ENCODE measurements around the gene MRPL58.
A peak's percentile ranks its signal among the peaks of the same experiment; 100 is the strongest.

Gene MRPL58

DNA sequence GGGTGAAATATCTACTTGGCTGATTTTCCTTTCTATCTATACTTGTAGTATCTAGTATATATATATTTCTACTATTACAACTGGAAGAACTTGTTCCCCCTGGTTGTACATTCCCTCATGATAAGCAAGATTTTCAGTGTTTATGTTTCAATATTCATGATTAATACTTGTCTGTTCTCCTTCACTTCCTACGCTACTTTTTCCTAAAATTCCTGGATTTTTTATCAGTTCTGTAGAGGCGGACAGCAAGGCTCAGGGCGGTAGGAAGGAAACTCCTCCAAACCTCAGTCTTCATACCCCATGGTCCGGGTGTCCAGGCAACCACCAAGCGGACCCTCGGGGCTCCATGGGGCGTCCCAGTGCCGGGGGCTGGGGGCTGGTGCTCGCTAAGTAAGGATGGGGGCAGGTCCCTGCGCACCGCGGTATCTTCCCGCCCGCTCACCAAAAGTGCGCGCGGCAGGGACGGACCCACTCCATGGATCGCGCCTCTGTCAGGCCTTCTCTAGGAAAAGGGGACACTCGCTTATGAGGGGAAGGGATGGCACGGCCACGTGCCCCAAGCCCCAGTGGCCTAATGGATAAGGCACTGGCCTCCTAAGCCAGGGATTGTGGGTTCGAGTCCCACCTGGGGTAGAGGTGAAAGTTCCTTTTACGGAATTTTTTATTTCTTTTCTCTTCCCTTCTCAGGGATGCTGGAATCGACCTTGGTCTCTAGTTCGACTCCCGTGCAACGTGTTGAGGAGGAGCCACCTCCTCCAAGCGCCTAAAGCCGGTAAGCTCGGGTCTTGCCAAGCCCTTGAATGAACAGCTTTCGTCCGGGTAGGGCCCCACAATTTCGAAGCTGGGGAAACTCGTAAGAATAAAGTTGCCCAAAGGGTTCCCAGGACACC, 21.1 kb downstream of the MRPL58 start (continued):
- TF ChIP-seq ZNF670 (tag by site-specific recombination; IDR thresholded peaks at IDR 0.05; ENCODE audit: low read depth) = no peak
- no peak for TF ChIP-seq GFI1B (tag by site-specific recombination; IDR thresholded peaks at IDR 0.05)
- TF ChIP-seq ZNF350 (tag by site-specific recombination; IDR thresholded peaks at IDR 0.05) = no peak
- 0 out of 2 replicates have a peak, but pooled peaks have one; percentile 72 for TF ChIP-seq ZEB2 (tag by site-specific recombination; IDR thresholded peaks at IDR 0.05)
- TF ChIP-seq, protein P1, sequence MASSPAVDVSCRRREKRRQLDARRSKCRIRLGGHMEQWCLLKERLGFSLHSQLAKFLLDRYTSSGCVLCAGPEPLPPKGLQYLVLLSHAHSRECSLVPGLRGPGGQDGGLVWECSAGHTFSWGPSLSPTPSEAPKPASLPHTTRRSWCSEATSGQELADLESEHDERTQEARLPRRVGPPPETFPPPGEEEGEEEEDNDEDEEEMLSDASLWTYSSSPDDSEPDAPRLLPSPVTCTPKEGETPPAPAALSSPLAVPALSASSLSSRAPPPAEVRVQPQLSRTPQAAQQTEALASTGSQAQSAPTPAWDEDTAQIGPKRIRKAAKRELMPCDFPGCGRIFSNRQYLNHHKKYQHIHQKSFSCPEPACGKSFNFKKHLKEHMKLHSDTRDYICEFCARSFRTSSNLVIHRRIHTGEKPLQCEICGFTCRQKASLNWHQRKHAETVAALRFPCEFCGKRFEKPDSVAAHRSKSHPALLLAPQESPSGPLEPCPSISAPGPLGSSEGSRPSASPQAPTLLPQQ (tag by site-specific recombination; IDR thresholded peaks at IDR 0.05) = peak; percentile 91
- TF ChIP-seq ZNF221 (tag by site-specific recombination; IDR thresholded peaks at IDR 0.05; ENCODE audit: borderline replicate concordance) = no peak
- peak; percentile 53; the same call in 1 of the 2 replicates for TF ChIP-seq YY2 (tag by site-specific recombination; IDR thresholded peaks at IDR 0.05)
- no peak for TF ChIP-seq ZNF23 (tag by site-specific recombination; IDR thresholded peaks at IDR 0.05; ENCODE audit: borderline replicate concordance)
- TF ChIP-seq ZNF2 (tag by site-specific recombination; IDR thresholded peaks at IDR 0.05) = peak; percentile 39
- no peak for TF ChIP-seq ZNF473 (tag by site-specific recombination; IDR thresholded peaks at IDR 0.05)
- no peak for TF ChIP-seq ZNF555 (tag by site-specific recombination; conservative IDR thresholded peaks at IDR 0.05)
- TF ChIP-seq ZNF184 (tag by site-specific recombination; IDR thresholded peaks at IDR 0.05) = peak; percentile 72
- no peak for TF ChIP-seq ZNF16 (tag by site-specific recombination; IDR thresholded peaks at IDR 0.05; ENCODE audit: low read depth)
- no peak for TF ChIP-seq GLIS1 (tag by site-specific recombination; IDR thresholded peaks at IDR 0.05)
- TF ChIP-seq ZNF747 (tag by site-specific recombination; IDR thresholded peaks at IDR 0.05) = no peak
- TF ChIP-seq ZNF114 (tag by site-specific recombination; IDR thresholded peaks at IDR 0.05) = no peak
- TF ChIP-seq ZNF266 (tag by site-specific recombination; IDR thresholded peaks at IDR 0.05; ENCODE audit: low read depth) = no peak
- no peak; the same call in 1 of the 2 replicates for TF ChIP-seq ZFP37 (tag by site-specific recombination; IDR thresholded peaks at IDR 0.05)
- TF ChIP-seq, protein P2, sequence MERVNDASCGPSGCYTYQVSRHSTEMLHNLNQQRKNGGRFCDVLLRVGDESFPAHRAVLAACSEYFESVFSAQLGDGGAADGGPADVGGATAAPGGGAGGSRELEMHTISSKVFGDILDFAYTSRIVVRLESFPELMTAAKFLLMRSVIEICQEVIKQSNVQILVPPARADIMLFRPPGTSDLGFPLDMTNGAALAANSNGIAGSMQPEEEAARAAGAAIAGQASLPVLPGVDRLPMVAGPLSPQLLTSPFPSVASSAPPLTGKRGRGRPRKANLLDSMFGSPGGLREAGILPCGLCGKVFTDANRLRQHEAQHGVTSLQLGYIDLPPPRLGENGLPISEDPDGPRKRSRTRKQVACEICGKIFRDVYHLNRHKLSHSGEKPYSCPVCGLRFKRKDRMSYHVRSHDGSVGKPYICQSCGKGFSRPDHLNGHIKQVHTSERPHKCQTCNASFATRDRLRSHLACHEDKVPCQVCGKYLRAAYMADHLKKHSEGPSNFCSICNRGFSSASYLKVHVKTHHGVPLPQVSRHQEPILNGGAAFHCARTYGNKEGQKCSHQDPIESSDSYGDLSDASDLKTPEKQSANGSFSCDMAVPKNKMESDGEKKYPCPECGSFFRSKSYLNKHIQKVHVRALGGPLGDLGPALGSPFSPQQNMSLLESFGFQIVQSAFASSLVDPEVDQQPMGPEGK (tag by site-specific recombination; IDR thresholded peaks at IDR 0.05) = peak; percentile 71
- no peak for TF ChIP-seq GLI2 (tag by site-specific recombination; IDR thresholded peaks at IDR 0.05; ENCODE audit: borderline replicate concordance, low read depth)
- peak; percentile 14; the same call in 1 of the 2 replicates for TF ChIP-seq KLF9 (tag by site-specific recombination; IDR thresholded peaks at IDR 0.05; ENCODE audit: low read depth)
- TF ChIP-seq ZNF585B (tag by site-specific recombination; IDR thresholded peaks at IDR 0.05) = no peak
- no peak for TF ChIP-seq HOXC10 (CRISPR knock-in tag; IDR thresholded peaks at IDR 0.05)
- no peak for TF ChIP-seq ZNF133 (tag by site-specific recombination; IDR thresholded peaks at IDR 0.05)
- TF ChIP-seq ZNF169 (tag by site-specific recombination; IDR thresholded peaks at IDR 0.05) = no peak
- no peak for TF ChIP-seq GLI4 (tag by site-specific recombination; IDR thresholded peaks at IDR 0.05)
- peak; percentile 66; the same call in 1 of the 2 replicates for TF ChIP-seq ZNF24 (tag by site-specific recombination; IDR thresholded peaks at IDR 0.05)
- peak; percentile 63; the same call in 1 of the 2 replicates for TF ChIP-seq ZNF610 (tag by site-specific recombination; IDR thresholded peaks at IDR 0.05; ENCODE audit: borderline replicate concordance)
- no peak for TF ChIP-seq ZNF792 (tag by site-specific recombination; IDR thresholded peaks at IDR 0.05)
- TF ChIP-seq ZNF664 (tag by site-specific recombination; IDR thresholded peaks at IDR 0.05) = no peak
- TF ChIP-seq, protein P3, sequence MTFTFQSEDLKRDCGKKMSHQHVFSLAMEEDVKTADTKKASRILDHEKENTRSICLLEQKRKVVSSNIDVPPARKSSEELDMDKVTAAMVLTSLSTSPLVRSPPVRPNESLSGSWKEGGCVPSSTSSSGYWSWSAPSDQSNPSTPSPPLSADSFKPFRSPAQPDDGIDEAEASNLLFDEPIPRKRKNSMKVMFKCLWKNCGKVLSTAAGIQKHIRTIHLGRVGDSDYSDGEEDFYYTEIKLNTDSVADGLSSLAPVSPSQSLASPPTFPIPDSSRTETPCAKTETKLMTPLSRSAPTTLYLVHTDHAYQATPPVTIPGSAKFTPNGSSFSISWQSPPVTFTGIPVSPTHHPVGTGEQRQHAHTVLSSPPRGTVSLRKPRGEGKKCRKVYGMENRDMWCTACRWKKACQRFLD (tag by site-specific recombination; IDR thresholded peaks at IDR 0.05) = no peak
- TF ChIP-seq ZNF549 (tag by site-specific recombination; IDR thresholded peaks at IDR 0.05) = no peak
- no peak for TF ChIP-seq MYNN (tag by site-specific recombination; IDR thresholded peaks at IDR 0.05; ENCODE audit: borderline replicate concordance)
- TF ChIP-seq, protein P4, sequence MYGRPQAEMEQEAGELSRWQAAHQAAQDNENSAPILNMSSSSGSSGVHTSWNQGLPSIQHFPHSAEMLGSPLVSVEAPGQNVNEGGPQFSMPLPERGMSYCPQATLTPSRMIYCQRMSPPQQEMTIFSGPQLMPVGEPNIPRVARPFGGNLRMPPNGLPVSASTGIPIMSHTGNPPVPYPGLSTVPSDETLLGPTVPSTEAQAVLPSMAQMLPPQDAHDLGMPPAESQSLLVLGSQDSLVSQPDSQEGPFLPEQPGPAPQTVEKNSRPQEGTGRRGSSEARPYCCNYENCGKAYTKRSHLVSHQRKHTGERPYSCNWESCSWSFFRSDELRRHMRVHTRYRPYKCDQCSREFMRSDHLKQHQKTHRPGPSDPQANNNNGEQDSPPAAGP (tag by site-specific recombination; IDR thresholded peaks at IDR 0.05) = peak; percentile 70; the same call in 1 of the 2 replicates
- TF ChIP-seq ZNF37A (tag by site-specific recombination; IDR thresholded peaks at IDR 0.05) = no peak
- TF ChIP-seq ZNF416 (tag by site-specific recombination; IDR thresholded peaks at IDR 0.05) = no peak
